SKM-1 treated with dmso at 0.1 percent for 144 hours (cell line): Measurements from ENCODE around the gene PTPRR.

Source experiments
- DNase-seq: peaks from one replicate; lab custom pipeline; 2025; ENCODE audit not compliant: unreplicated experiment; lab: John Stamatoyannopoulos, UW

The PTPRR gene

GRCh38 chr12:70706611-70707010, 213.9 kb downstream of the PTPRR start:
- DNase-seq, result no peak

- DNase-seq, result no peak
Observed at GRCh38 chr12:70698345-70698744, 222.2 kb downstream of the PTPRR start.

GRCh38 chr12:70695361-70696023, 225.0 kb downstream of the PTPRR start:
- no peak for DNase-seq

DNA sequence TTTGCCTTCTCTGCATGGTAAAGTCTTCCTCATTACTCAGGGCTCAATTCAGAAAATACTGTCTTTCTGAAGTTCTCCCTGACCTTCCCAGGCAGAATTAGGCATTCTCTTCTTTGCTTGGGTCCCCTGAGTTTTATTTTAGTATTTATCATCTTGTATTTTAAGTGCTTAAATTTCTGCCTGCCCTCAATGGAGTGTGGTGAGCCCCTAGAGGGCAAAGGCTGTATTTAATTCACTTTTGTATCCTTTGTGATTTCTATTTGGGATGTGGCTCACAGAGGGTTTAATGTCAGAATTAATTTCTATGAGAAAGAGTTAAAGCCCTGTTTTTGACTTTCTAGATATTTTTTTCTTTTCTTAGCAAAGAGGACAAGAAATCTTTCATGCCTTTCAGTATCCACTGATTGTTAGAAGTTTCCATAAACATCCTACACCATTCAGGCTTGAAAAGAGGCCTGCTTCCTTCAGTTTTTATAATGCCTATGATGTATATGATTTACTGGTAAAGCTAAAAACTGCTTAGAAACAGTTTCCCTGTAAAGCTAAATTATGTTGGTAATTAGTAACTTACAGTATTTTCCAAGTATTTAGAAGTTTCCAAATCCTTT, 227.8 kb downstream of the PTPRR start:
- DNase-seq, result no peak

GRCh38 chr12:70691018-70691672, 229.4 kb downstream of the PTPRR start:
- no peak for DNase-seq

- DNase-seq, result no peak
Observed at GRCh38 chr12:70686907-70687306, 233.6 kb downstream of the PTPRR start.

GRCh38 chr12:70686299-70686698, 234.2 kb downstream of the PTPRR start:
- no peak for DNase-seq

DNA sequence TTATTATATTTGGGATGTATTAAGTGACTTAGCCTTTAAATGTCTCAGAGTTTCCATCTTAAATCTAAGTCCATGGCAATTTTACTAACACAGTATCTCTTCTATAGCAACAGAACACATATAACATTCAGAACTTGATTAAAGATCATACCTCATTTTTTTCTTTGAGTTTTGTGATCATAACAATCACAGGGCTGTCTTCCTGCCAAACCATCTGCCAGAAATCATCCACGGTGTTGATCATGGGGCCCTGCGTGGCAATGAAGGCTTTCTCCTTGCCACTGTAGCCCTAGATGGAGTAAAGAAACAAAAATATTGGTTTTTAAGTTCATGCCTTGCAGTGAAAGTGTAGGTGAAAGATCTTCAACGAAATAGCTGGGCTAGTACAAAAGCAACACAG, 236.6 kb downstream of the PTPRR start:
- no peak for DNase-seq

DNA sequence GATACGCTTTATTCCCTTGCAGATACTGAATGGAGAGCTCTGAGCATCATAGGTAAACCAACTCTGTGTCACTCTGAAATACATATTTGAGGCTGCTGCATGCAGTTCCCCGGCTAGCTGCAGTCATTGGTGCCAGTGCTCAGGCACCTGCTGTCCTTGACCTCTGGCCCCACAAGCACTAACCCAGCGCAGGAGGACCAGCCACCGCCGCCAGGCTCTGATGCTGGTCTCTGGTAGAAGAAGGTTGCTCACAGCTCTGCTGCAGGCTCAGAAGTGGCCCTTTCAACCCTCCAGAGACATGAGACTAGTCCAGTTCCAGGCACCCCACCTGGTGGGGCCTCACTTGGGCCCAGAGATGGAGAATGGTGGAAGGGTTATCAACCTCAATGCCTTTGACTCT, 248.8 kb downstream of the PTPRR start:
- no peak for DNase-seq

GRCh38 chr12:70670948-70671347, 249.6 kb downstream of the PTPRR start:
- no peak for DNase-seq

DNA sequence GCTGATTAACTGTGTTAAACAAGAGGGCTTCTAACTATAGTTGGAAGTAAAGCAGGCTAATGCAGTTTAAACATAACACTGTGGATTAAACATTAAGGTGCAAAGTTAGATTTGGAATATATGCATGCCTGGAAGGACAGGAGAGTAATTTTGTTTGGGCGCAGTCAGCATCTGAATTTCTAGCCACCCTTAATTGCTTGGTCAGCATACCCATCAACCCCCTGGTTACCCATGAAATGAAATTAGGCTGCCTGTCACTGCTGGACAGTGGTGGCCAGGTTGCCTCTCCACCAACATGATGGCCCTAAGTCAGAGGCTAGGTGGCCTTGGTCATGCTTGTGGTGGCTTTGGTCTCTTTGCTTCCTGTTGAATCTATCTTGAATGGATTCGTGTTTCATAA, 253.3 kb downstream of the PTPRR start:
- DNase-seq, result no peak

DNA sequence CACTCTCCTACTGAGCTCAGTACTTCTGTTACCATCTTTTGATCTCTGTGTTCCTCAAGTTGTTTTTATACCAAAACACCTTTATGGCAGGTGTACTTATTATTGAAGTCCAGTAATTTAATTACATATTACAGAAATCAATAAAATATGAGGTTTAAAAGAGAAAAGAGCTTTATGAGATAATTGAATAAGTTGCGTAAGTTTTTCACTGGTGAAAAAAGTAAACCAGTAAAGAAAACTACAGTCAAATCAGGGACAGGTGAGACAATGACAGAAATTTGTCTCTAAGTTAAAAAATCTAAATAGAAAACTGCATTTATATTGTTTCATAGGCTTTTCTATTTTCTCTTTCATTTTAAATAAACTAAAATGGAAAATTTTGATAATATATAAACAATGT, 254.2 kb downstream of the PTPRR start:
- DNase-seq, result no peak

GRCh38 chr12:70664465-70664881, 256.1 kb downstream of the PTPRR start:
- no peak for DNase-seq

- DNase-seq, result no peak
Observed at GRCh38 chr12:70663838-70664237, 256.7 kb downstream of the PTPRR start.

DNA sequence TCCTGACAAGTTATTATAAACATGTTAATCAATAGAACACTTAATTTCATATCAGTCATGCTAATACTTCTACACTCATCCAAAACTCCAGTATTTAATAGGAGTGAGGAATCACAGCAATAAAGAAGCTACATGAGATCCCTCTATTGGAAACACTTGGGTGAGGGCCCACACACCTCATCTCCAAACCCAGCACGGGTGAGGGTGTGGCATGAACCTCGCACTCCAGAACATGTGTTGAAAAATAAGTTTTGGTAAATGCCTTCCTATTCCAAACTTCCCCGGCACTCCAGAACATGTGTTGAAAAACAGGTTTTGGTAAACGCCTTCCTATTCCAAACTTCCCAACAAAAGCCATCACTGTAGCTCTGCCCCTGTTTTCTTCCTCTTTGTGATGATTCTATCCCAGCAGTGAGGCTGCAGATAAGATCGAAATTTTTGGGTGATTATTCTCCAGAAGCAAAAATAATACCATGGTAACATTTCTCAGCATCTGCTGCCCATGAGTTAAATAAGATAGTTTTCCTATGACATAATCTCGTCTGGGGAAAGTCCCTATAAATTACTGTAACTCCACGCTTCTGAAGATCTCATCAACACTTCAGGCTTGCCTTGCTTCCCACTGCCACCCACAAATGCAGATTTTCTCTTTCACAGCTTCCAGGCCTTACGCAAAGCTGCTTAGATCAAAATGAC, 258.9 kb downstream of the PTPRR start:
- DNase-seq, result no peak

DNA sequence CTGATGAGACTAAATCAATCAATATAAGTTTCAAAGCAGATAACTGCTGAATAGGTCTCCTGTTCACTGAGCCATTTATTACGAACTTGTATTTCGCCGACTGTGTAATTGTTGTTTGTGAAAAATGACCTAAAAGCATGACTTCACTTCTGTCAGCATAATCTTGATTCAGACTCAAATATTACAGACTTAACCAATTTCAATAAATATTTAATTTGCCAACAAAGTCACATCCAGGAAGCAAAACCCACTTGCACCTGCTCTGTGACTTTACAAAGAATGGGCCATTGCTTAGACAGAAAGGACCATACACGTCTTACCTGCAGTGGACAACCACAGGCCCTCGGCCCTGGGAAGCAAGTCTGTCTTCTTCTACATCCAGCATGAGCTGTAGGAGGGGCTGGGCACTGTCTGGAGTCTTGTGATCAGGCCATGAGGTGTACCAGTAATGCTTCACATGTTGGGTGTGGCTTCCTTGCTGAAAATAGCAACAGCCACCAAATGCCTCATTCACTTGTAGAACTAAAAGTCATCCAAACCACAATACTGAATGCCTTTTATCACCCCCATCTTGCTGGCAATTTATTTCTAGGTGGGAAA, 259.8 kb downstream of the PTPRR start:
- no peak for DNase-seq

- no peak for DNase-seq
Observed at GRCh38 chr12:70660002-70660604, 260.4 kb downstream of the PTPRR start.

DNA sequence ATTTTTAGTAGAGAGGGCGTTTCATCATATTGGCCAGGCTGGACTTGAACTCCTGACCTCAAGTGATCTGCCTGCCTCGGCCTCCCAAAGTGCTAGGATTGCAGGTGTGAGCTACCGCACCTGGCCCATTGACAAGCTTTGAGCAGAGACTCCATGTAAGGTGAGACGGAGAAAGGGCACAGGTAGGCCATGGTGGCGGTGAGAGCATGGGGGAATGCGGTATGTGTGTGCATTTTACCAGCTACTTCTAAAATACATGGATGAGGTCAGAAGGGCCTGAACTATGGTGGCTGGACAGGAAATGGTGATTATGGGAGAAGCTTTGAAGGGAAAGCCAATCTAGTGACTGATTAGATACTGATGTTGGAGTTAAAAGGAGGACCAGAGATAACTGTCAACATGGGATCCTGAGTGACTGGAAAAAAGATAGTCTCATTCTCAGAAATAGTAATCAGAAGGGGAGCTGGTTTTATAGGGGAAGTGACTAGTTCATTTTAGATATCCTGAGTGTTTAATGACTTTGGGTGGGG, 261.4 kb downstream of the PTPRR start:
- no peak for DNase-seq

- no peak for DNase-seq
Observed at GRCh38 chr12:70657616-70658286, 262.8 kb downstream of the PTPRR start.

- DNase-seq, result no peak
Observed at GRCh38 chr12:70652451-70652850, 268.1 kb downstream of the PTPRR start.
